HepG2 (cell line): Measurements from ENCODE around the gene COPZ2. TPM values are rescaled to one million over a fixed set of nuclear protein-coding genes. Genes with fewer than 3 reads are reported as not detected.

ENCODE experiments used
- AKAP8 ChIP-seq: sonication (generic); formaldehyde crosslinking; IDR thresholded peaks from 2 replicates; pipeline ENCODE4 v1.5.1; 2020; ENCODE audit warnings: mild to moderate bottlenecking, missing genetic modification reagents
- CBX2 ChIP-seq, 2 experiments: fragments of 200-600 bp in 1 of 2; sonication (generic); formaldehyde crosslinking in 1 of 2; IDR thresholded peaks; 2 replicates each; pipeline versions ENCODE4 v1.7.0 to v1.8.1; 2018 to 2022; ENCODE audit warnings: low read depth in 2 of 2, low read length in 1 of 2, mild to moderate bottlenecking in 1 of 2, missing genetic modification reagents in 1 of 2
- CREB1 ChIP-seq, 2 experiments: fragments of 450-650 bp in 1 of 2; IDR thresholded peaks; 2 replicates each; pipeline ENCODE4 v1.6.1; 2016 to 2017; ENCODE audit warnings: control low read depth in 1 of 2, mild to moderate bottlenecking in 1 of 2, missing compliant biosample characterization in 1 of 2, missing genetic modification characterization in 1 of 2
- DDIT3 ChIP-seq: sonication (generic); formaldehyde crosslinking; IDR thresholded peaks from 2 replicates; pipeline ENCODE4 v1.4.0; 2020; ENCODE audit warnings: mild to moderate bottlenecking, missing genetic modification reagents
- FOXP4 ChIP-seq: sonication (generic); formaldehyde crosslinking; IDR thresholded peaks from 2 replicates; pipeline ENCODE4 v1.4.0; 2020; ENCODE audit warnings: missing genetic modification reagents
- HCFC1 ChIP-seq: fragments of 150-350 bp; IDR thresholded peaks from 2 replicates; pipeline ENCODE4 v1.6.1; 2014; ENCODE audit warnings: low read depth, low read length
- JARID2 ChIP-seq: sonication (generic); formaldehyde crosslinking; IDR thresholded peaks from 2 replicates; pipeline ENCODE4 v1.8.1; 2023; ENCODE audit warnings: missing genetic modification reagents, inconsistent platforms; ENCODE audit not compliant: insufficient replicate concordance
- MLLT10 ChIP-seq: sonication (generic); formaldehyde crosslinking; IDR thresholded peaks from 2 replicates; pipeline ENCODE4 v1.4.0; 2020; ENCODE audit warnings: missing genetic modification reagents
- NFYB ChIP-seq: sonication (generic); formaldehyde crosslinking; IDR thresholded peaks from 2 replicates; pipeline ENCODE4 v1.4.0; 2020; ENCODE audit warnings: missing genetic modification reagents
- PAX8 ChIP-seq: sonication (generic); formaldehyde crosslinking; IDR thresholded peaks from 2 replicates; pipeline ENCODE4 v1.8.0; 2022; ENCODE audit warnings: mild to moderate bottlenecking, missing genetic modification reagents, borderline replicate concordance
- PBX3 ChIP-seq: sonication (generic); formaldehyde crosslinking; IDR thresholded peaks from 2 replicates; pipeline ENCODE4 v1.8.1; 2023; ENCODE audit warnings: missing genetic modification reagents, inconsistent platforms, borderline replicate concordance
- PLRG1 ChIP-seq: fragments of 450-650 bp; conservative IDR thresholded peaks from 2 replicates; pipeline ENCODE4 v1.6.1; 2016
- ZMAT5 ChIP-seq: sonication (generic); formaldehyde crosslinking; IDR thresholded peaks from 2 replicates; pipeline ENCODE4 v1.5.0; 2020; ENCODE audit warnings: mild to moderate bottlenecking, low read depth, missing genetic modification reagents, borderline replicate concordance
- ZNF280D ChIP-seq: sonication (generic); formaldehyde crosslinking; IDR thresholded peaks from 2 replicates; pipeline ENCODE4 v1.5.1; 2020; ENCODE audit warnings: mild to moderate bottlenecking, missing genetic modification reagents
- ZNF350 ChIP-seq: sonication (generic); formaldehyde crosslinking; IDR thresholded peaks from 2 replicates; pipeline ENCODE4 v1.4.0; 2020; ENCODE audit warnings: mild to moderate bottlenecking, low read depth, missing genetic modification reagents, borderline replicate concordance
- ZNF513 ChIP-seq: sonication (generic); formaldehyde crosslinking; conservative IDR thresholded peaks from 2 replicates; pipeline ENCODE4 v1.5.0; 2020; ENCODE audit warnings: missing genetic modification reagents
- ZNF569 ChIP-seq: sonication (generic); formaldehyde crosslinking; IDR thresholded peaks from 2 replicates; pipeline ENCODE4 v1.5.0; 2020; ENCODE audit warnings: mild to moderate bottlenecking, missing genetic modification reagents, moderate library complexity, borderline replicate concordance
- ZNF660 ChIP-seq: sonication (generic); formaldehyde crosslinking; IDR thresholded peaks from 2 replicates; pipeline ENCODE4 v1.5.1; 2020; ENCODE audit warnings: mild to moderate bottlenecking, low read depth, missing genetic modification reagents, borderline replicate concordance
- ZSCAN20 ChIP-seq: sonication (generic); formaldehyde crosslinking; IDR thresholded peaks from 2 replicates; pipeline ENCODE4 v1.4.0; 2020; ENCODE audit warnings: missing genetic modification reagents, mild to moderate bottlenecking, borderline replicate concordance
- polyA plus RNA-seq, 8 experiments: library from polyadenylated mRNA; depleted of rRNA in 3 of 8; stranded (reverse) in 7 of 8; unstranded in 1 of 8; fragments of >200 nt; fragmentation: Illumina TruSeq in 4 of 8; extraction: Trizol in 4 of 8; gene quantifications; 2 replicates each; pipeline versions ENCODE4 v1.2.1 to v1.2.3, GENCODE V29; 2011 to 2016; ENCODE audit warnings: low read depth in 4 of 8, missing spikeins in 1 of 8, mixed read lengths in 1 of 8; ENCODE audit not compliant: insufficient read depth in 1 of 8
- total RNA-seq, 5 experiments: library from RNA; depleted of rRNA; stranded (reverse); fragments of >200 nt; fragmentation: Illumina TruSeq; extraction: Trizol; gene quantifications; 2 replicates each; pipeline ENCODE4 v1.2.3, GENCODE V29; 2016; ENCODE audit warnings: low read depth in 1 of 5

Gene COPZ2
- total and polyA plus RNA-seq, 2 of the 13 experiments (the other 11 are each of a cell fraction or from before 2014, with no cell fraction given) = 0.61 to 1.5 TPM

GRCh38 chr17:48048384-48049126 lies 11.0 kb upstream of the COPZ2 start (continued):
- no peak; the same call in 1 of the 2 replicates for TF ChIP-seq ZNF513 (CRISPR knock-in tag)
- no peak for TF ChIP-seq MLLT10
- no peak for TF ChIP-seq PBX3
- TF ChIP-seq FOXP4 (CRISPR knock-in tag) = no peak; the same call in 1 of the 2 replicates
- no peak; the same call in 1 of the 2 replicates for TF ChIP-seq ZNF280D
- no peak for TF ChIP-seq CREB1 (IDR thresholded peaks at IDR 0.05)
- TF ChIP-seq CREB1 (CRISPR knock-in tag; IDR thresholded peaks at IDR 0.05) = no peak; the same call in 1 of the 2 replicates
- TF ChIP-seq ZMAT5 = no peak
- TF ChIP-seq ZNF660 (CRISPR knock-in tag) = no peak
- no peak; the same call in 1 of the 2 replicates for TF ChIP-seq HCFC1
- no peak for TF ChIP-seq CBX2 (IDR thresholded peaks at IDR 0.05; ENCODE audit: low read depth, low read length)
- TF ChIP-seq CBX2 (CRISPR knock-in tag; IDR thresholded peaks at IDR 0.05; ENCODE audit: low read depth) = no peak; the same call in 1 of the 2 replicates
- no peak for TF ChIP-seq ZSCAN20 (CRISPR knock-in tag)
- no peak for TF ChIP-seq PAX8 (CRISPR knock-in tag)
- peak; percentile 89 for TF ChIP-seq JARID2 (CRISPR knock-in tag)
- TF ChIP-seq ZNF569 (CRISPR knock-in tag) = 0 out of 2 replicates have a peak, but pooled peaks have one; percentile 68
- TF ChIP-seq PLRG1 = no peak
- TF ChIP-seq ZNF350 (CRISPR knock-in tag) = peak; percentile 83; the same call in 1 of the 2 replicates
- TF ChIP-seq AKAP8 (CRISPR knock-in tag) = peak; percentile 29; the same call in 1 of the 2 replicates
- TF ChIP-seq NFYB (CRISPR knock-in tag) = peak; percentile 30; the same call in 1 of the 2 replicates
- TF ChIP-seq DDIT3 (CRISPR knock-in tag) = no peak
